HG02885 (cell line): ENCODE data around the gene FZD10.

Experiments
- ATAC-seq: cut with Tn5 transposase; IDR thresholded peaks from one replicate; pipeline ENCODE4 v1.9.1; 2021; ENCODE audit warnings: mild to moderate bottlenecking; ENCODE audit not compliant: unreplicated experiment, poor library complexity

FZD10 gene

GRCh38 chr12:130162267-130162666 lies at the start of gene FZD10:
TSS of gene FZD10 (plus strand) at chr12:130162464. CDS start at chr12:130162943, 479 bp downstream.
- ATAC-seq, result no peak

- no peak for ATAC-seq
Observed at GRCh38 chr12:130114952-130115351, 47.3 kb upstream of the FZD10 start.

- ATAC-seq, result no peak
Observed at GRCh38 chr12:130115646-130116045, 46.6 kb upstream of the FZD10 start.

GRCh38 chr12:130116791-130117190 lies 45.5 kb upstream of the FZD10 start:
- ATAC-seq, result no peak

GRCh38 chr12:130117233-130117632 lies 45.0 kb upstream of the FZD10 start:
- ATAC-seq, result no peak

GRCh38 chr12:130117701-130118100 lies 44.6 kb upstream of the FZD10 start:
- no peak for ATAC-seq

- ATAC-seq, result no peak
Observed at GRCh38 chr12:130118181-130118580, 44.1 kb upstream of the FZD10 start.

- no peak for ATAC-seq
Observed at GRCh38 chr12:130119241-130119861, 42.9 kb upstream of the FZD10 start.

GRCh38 chr12:130120012-130120805 lies 42.1 kb upstream of the FZD10 start:
- no peak for ATAC-seq

GRCh38 chr12:130121226-130122000 lies 40.9 kb upstream of the FZD10 start:
- no peak for ATAC-seq

- no peak for ATAC-seq
Observed at GRCh38 chr12:130122356-130122755, 39.9 kb upstream of the FZD10 start.

GRCh38 chr12:130124106-130124505 lies 38.2 kb upstream of the FZD10 start:
- ATAC-seq, result no peak

- no peak for ATAC-seq
Observed at GRCh38 chr12:130124605-130125244, 37.5 kb upstream of the FZD10 start.

GRCh38 chr12:130126023-130126432 lies 36.2 kb upstream of the FZD10 start:
- no peak for ATAC-seq

- no peak for ATAC-seq
Observed at GRCh38 chr12:130127532-130127911, 34.7 kb upstream of the FZD10 start.

- no peak for ATAC-seq
Observed at GRCh38 chr12:130127912-130128789, 34.1 kb upstream of the FZD10 start.

GRCh38 chr12:130128790-130129735 lies 33.2 kb upstream of the FZD10 start:
- no peak for ATAC-seq

- no peak for ATAC-seq
Observed at GRCh38 chr12:130130346-130130745, 31.9 kb upstream of the FZD10 start.

GRCh38 chr12:130131025-130131424 lies 31.2 kb upstream of the FZD10 start:
- no peak for ATAC-seq
